NOMO-1 treated with DMSO at 0.1 percent for 48 hours (cell line): ENCODE measurements around the gene KLHL11.
"Not testable (repeated sequence)": the region's sequence is repeated elsewhere in the genome, so short reads cannot be mapped to it uniquely, and the experiment has no call there.

Experiments
- DNase-seq: peaks from one replicate; lab custom pipeline; 2025; ENCODE audit not compliant: unreplicated experiment; lab: John Stamatoyannopoulos, UW

Gene KLHL11

GRCh38 chr17:41891135-41892020, 26.2 kb upstream of the KLHL11 start:
- DNase-seq, result no peak

GRCh38 chr17:41888332-41888965, 23.2 kb upstream of the KLHL11 start:
- DNase-seq, result no peak

GRCh38 chr17:41885733-41886132, 20.5 kb upstream of the KLHL11 start:
- DNase-seq, result no peak

GRCh38 chr17:41882756-41883155, 17.5 kb upstream of the KLHL11 start:
- DNase-seq, result no peak

- no peak for DNase-seq
Measured at GRCh38 chr17:41880130-41880529, 14.9 kb upstream of the KLHL11 start.

GRCh38 chr17:41874293-41874670, 9.1 kb upstream of the KLHL11 start:
- DNase-seq, result not testable (repeated sequence)

- no peak for DNase-seq
Measured at GRCh38 chr17:41873559-41874292, 8.5 kb upstream of the KLHL11 start.

- DNase-seq, result no peak
Measured at GRCh38 chr17:41871789-41872188, 6.6 kb upstream of the KLHL11 start.

GRCh38 chr17:41870627-41871026, 5.4 kb upstream of the KLHL11 start:
- no peak for DNase-seq

GRCh38 chr17:41870097-41870496, 4.9 kb upstream of the KLHL11 start:
- no peak for DNase-seq

- DNase-seq, result no peak
Measured at GRCh38 chr17:41869426-41869825, 4.2 kb upstream of the KLHL11 start.

- DNase-seq, result no peak
Measured at GRCh38 chr17:41868568-41868967, 3.3 kb upstream of the KLHL11 start.

- DNase-seq, result no peak
Measured at GRCh38 chr17:41865596-41865893, 322 bp upstream of the KLHL11 start.

- DNase-seq, result no peak
Measured at GRCh38 chr17:41864498-41864835, 756 bp downstream of the KLHL11 start.

GRCh38 chr17:41863074-41863848, 2.0 kb downstream of the KLHL11 start:
- no peak for DNase-seq

GRCh38 chr17:41860254-41860931, 4.8 kb downstream of the KLHL11 start:
- no peak for DNase-seq

- DNase-seq, result not testable (repeated sequence)
Measured at GRCh38 chr17:41851382-41851781, 13.8 kb downstream of the KLHL11 start.

GRCh38 chr17:41849251-41849990, 15.8 kb downstream of the KLHL11 start:
- DNase-seq, result no peak

GRCh38 chr17:41848788-41849187, 16.4 kb downstream of the KLHL11 start:
- DNase-seq, result no peak

GRCh38 chr17:41844971-41845370, 20.3 kb downstream of the KLHL11 start:
- DNase-seq, result no peak
